Coronary artery (tissue), 2 donors: Measurements from ENCODE around the gene IZUMO1.

ENCODE experiments used
- DNase-seq: peaks from one replicate; pipeline ENCODE4 v3.0.0-alpha.2; 2017; ENCODE audit warnings: low spot score
- H3K27ac ChIP-seq, 2 donors: fragments of 200-600 bp; sonication (generic); one replicate each; pipeline ENCODE4 v1.5.1; 2016 to 2019
- H3K4me3 ChIP-seq: fragments of 200-600 bp; sonication (generic); 2 replicates; pipeline ENCODE4 v1.5.1; 2016; ENCODE audit warnings: mild to moderate bottlenecking, moderate library complexity
- CTCF ChIP-seq: fragments of 200-600 bp; sonication (generic); IDR thresholded peaks from one replicate; pipeline ENCODE4 v1.5.1; 2019; ENCODE audit warnings: antibody characterized with exemption

IZUMO1 gene

GRCh38 chr19:48756686-48757085 is 10.0 kb upstream of the IZUMO1 start:
- Histone ChIP-seq H3K27ac (no peak overlapping the region), H3K4me3 (no peak overlapping the region)
- DNase-seq: no peak
- no peak for TF ChIP-seq CTCF

GRCh38 chr19:48756212-48756611 is 9.5 kb upstream of the IZUMO1 start:
- Histone ChIP-seq H3K4me3 (no peak overlapping the region), H3K27ac (no peak overlapping the region)
- DNase-seq: no peak
- no peak for TF ChIP-seq CTCF

- TF ChIP-seq CTCF: no peak
- no peak overlapping the region for H3K27ac ChIP-seq
- no peak overlapping the region for H3K4me3 ChIP-seq
- DNase-seq: no peak
Measured at GRCh38 chr19:48755787-48756186, 9.1 kb upstream of the IZUMO1 start.

GRCh38 chr19:48755084-48755641 is 8.5 kb upstream of the IZUMO1 start, which contains the start of gene FGF21:
Gene FGF21 (plus strand): TSS chr19:48755524. CDS start chr19:48756237, 713 bp downstream.
- no peak for DNase-seq
- Histone ChIP-seq H3K27ac (no peak within 1 kb of the TSS), H3K4me3 (no peak within 1 kb of the TSS)
- no peak for TF ChIP-seq CTCF

- no peak for DNase-seq
- TF ChIP-seq CTCF: no peak
- Histone ChIP-seq H3K4me3 (peak within 1 kb of the TSS; percentile 66), H3K27ac (peak within 1 kb of the TSS in 1 of 2 donors; percentile 16)
Measured at GRCh38 chr19:48752496-48753365, 6.0 kb upstream of the IZUMO1 start, which contains the start of gene FUT1. Gene FUT1 (minus strand): TSS chr19:48752641. CDS start chr19:48751281, 1,360 bp downstream.

GRCh38 chr19:48751845-48752495 is 5.3 kb upstream of the IZUMO1 start:
- Histone ChIP-seq H3K4me3 (peak overlapping the region; percentile 66), H3K27ac (no peak overlapping the region)
- TF ChIP-seq CTCF: no peak
- DNase-seq: no peak
